Measurements from ENCODE around the gene TMUB1.

The TMUB1 gene

GRCh38 chr7:151120896-151121295 lies 37.6 kb upstream of the TMUB1 start:
- DNase-seq, result no peak

- no peak for DNase-seq
These were observed 36.6 kb upstream of the TMUB1 start for GRCh38 chr7:151119902-151120301.

- DNase-seq, result no peak
These were observed 35.7 kb upstream of the TMUB1 start for GRCh38 chr7:151119055-151119415.

- no peak for DNase-seq
These were observed 35.1 kb upstream of the TMUB1 start for GRCh38 chr7:151118108-151119054.

GRCh38 chr7:151117565-151117964 lies 34.3 kb upstream of the TMUB1 start:
- no peak for DNase-seq

- DNase-seq, result no peak
These were observed 33.5 kb upstream of the TMUB1 start for GRCh38 chr7:151116603-151117440.

GRCh38 chr7:151115836-151116418 lies 32.6 kb upstream of the TMUB1 start:
- DNase-seq, result no peak

GRCh38 chr7:151115121-151115835 lies 32.0 kb upstream of the TMUB1 start:
- no peak for DNase-seq

GRCh38 chr7:151114151-151115090 lies 31.1 kb upstream of the TMUB1 start:
- no peak for DNase-seq

- DNase-seq, result peak; percentile 61
These were observed 30.3 kb upstream of the TMUB1 start for GRCh38 chr7:151113344-151114150.

GRCh38 chr7:151110941-151111645 lies 27.8 kb upstream of the TMUB1 start:
- DNase-seq, result peak; percentile 31

GRCh38 chr7:151110236-151110940 lies 27.1 kb upstream of the TMUB1 start:
- DNase-seq, result no peak

GRCh38 chr7:151109094-151110048 lies 26.1 kb upstream of the TMUB1 start:
- DNase-seq, result no peak

- DNase-seq, result no peak
These were observed 24.6 kb upstream of the TMUB1 start for GRCh38 chr7:151107882-151108281.

- peak; percentile 54 for DNase-seq
These were observed 21.3 kb upstream of the TMUB1 start for GRCh38 chr7:151104411-151105235.

GRCh38 chr7:151103973-151104372 lies 20.7 kb upstream of the TMUB1 start:
- DNase-seq, result no peak

- no peak for DNase-seq
These were observed 19.7 kb upstream of the TMUB1 start for GRCh38 chr7:151102991-151103390.
